Mucosa of rectum (tissue), 2 donors: ENCODE measurements around the gene DENND1A.

Experiments
- H3K27ac ChIP-seq, 2 donors: one replicate each; pipeline ENCODE4 v1.7.0; 2013; ENCODE audit warnings: inconsistent platforms in 2 of 2, low read depth in 2 of 2, low read length in 2 of 2
- H3K27me3 ChIP-seq, 2 donors: one replicate each; pipeline ENCODE4 v1.7.0; 2013; ENCODE audit warnings: low read length in 2 of 2; ENCODE audit not compliant: control insufficient read depth in 2 of 2, insufficient read depth in 2 of 2
- H3K36me3 ChIP-seq, 2 donors: one replicate each; pipeline ENCODE4 v1.7.0; 2013; ENCODE audit warnings: low read length in 2 of 2; ENCODE audit not compliant: control insufficient read depth in 2 of 2, insufficient read depth in 2 of 2
- H3K4me1 ChIP-seq, 2 donors: one replicate each; pipeline ENCODE4 v1.7.0; 2013; ENCODE audit warnings: low read length in 2 of 2, mild to moderate bottlenecking in 1 of 2; ENCODE audit not compliant: control insufficient read depth in 2 of 2, insufficient read depth in 2 of 2
- H3K4me3 ChIP-seq, 2 donors: one replicate each; pipeline ENCODE4 v1.7.0; 2013; ENCODE audit warnings: low read length in 2 of 2
- H3K9ac ChIP-seq, 2 donors: one replicate each; pipeline ENCODE4 v1.7.0; 2013; ENCODE audit warnings: low read length in 2 of 2, low read depth in 1 of 2, mild to moderate bottlenecking in 1 of 2
- H3K9me3 ChIP-seq, 2 donors: one replicate each; pipeline ENCODE4 v1.7.0; 2013; ENCODE audit warnings: low read length in 2 of 2; ENCODE audit not compliant: control insufficient read depth in 2 of 2
- donor health status: healthy.
- donor health status: Normal muscosa, but diverticular disease.

The DENND1A gene

GRCh38 chr9:123425836-123426365 is 504.0 kb downstream of the DENND1A start:
- Histone ChIP-seq H3K27me3 (no peaks in the 10 kb centered on the region), H3K27ac (no peak overlapping the region), H3K4me1 (no peaks in the 10 kb centered on the region), H3K9ac (no peak overlapping the region), H3K4me3 (no peak overlapping the region), H3K36me3 (peaks cover 4 to 14% of the 10 kb centered on the region in 2 donors), H3K9me3 (no peaks in the 10 kb centered on the region)

GRCh38 chr9:123425261-123425821 is 504.6 kb downstream of the DENND1A start:
- no peaks in the 10 kb centered on the region for H3K4me1 ChIP-seq
- H3K4me3 ChIP-seq = no peak overlapping the region
- H3K9me3 ChIP-seq = no peaks in the 10 kb centered on the region
- no peak overlapping the region for H3K27ac ChIP-seq
- peaks cover 4 to 10% of the 10 kb centered on the region in 2 donors for H3K36me3 ChIP-seq
- no peak overlapping the region for H3K9ac ChIP-seq
- no peaks in the 10 kb centered on the region for H3K27me3 ChIP-seq

- Histone ChIP-seq H3K36me3 (peaks cover 7 to 14% of the 10 kb centered on the region in 2 donors), H3K4me3 (no peak overlapping the region), H3K9me3 (no peaks in the 10 kb centered on the region), H3K4me1 (no peaks in the 10 kb centered on the region), H3K27ac (no peak overlapping the region), H3K9ac (no peak overlapping the region), H3K27me3 (no peaks in the 10 kb centered on the region)
These were observed 505.2 kb downstream of the DENND1A start for GRCh38 chr9:123424552-123425225.

- H3K36me3 ChIP-seq = peaks cover 9 to 18% of the 10 kb centered on the region in 2 donors
These were observed 505.8 kb downstream of the DENND1A start for GRCh38 chr9:123424131-123424530.

GRCh38 chr9:123423311-123423640 is 506.6 kb downstream of the DENND1A start:
- Histone ChIP-seq H3K9ac (no peak overlapping the region), H3K4me3 (no peak overlapping the region), H3K9me3 (no peaks in the 10 kb centered on the region)

More at GRCh38 chr9:123424131-123424530, 505.8 kb downstream of the DENND1A start:
- Histone ChIP-seq H3K27ac (no peak overlapping the region), H3K9ac (no peak overlapping the region), H3K4me3 (no peak overlapping the region), H3K4me1 (no peaks in the 10 kb centered on the region), H3K27me3 (no peaks in the 10 kb centered on the region), H3K9me3 (no peaks in the 10 kb centered on the region)

GRCh38 chr9:123422635-123423310 is 507.2 kb downstream of the DENND1A start:
- Histone ChIP-seq H3K9me3 (no peaks in the 10 kb centered on the region), H3K36me3 (peaks cover 9 to 21% of the 10 kb centered on the region in 2 donors), H3K27ac (no peak overlapping the region), H3K4me1 (no peaks in the 10 kb centered on the region), H3K4me3 (no peak overlapping the region), H3K27me3 (no peaks in the 10 kb centered on the region), H3K9ac (no peak overlapping the region)

More at GRCh38 chr9:123423311-123423640, 506.6 kb downstream of the DENND1A start:
- Histone ChIP-seq H3K27ac (no peak overlapping the region), H3K36me3 (peaks cover 9 to 21% of the 10 kb centered on the region in 2 donors), H3K4me1 (no peaks in the 10 kb centered on the region), H3K27me3 (no peaks in the 10 kb centered on the region)

- no peak overlapping the region for H3K9ac ChIP-seq
- no peaks in the 10 kb centered on the region for H3K27me3 ChIP-seq
- no peak overlapping the region for H3K27ac ChIP-seq
- H3K9me3 ChIP-seq = no peaks in the 10 kb centered on the region
- H3K4me1 ChIP-seq = no peaks in the 10 kb centered on the region
- no peak overlapping the region for H3K4me3 ChIP-seq
- peaks cover 9 to 21% of the 10 kb centered on the region in 2 donors for H3K36me3 ChIP-seq
These were observed 508.0 kb downstream of the DENND1A start for GRCh38 chr9:123421801-123422455.

- H3K27me3 ChIP-seq = no peaks in the 10 kb centered on the region
- H3K4me1 ChIP-seq = no peaks in the 10 kb centered on the region
- no peak overlapping the region for H3K9ac ChIP-seq
- H3K27ac ChIP-seq = no peak overlapping the region
- H3K36me3 ChIP-seq = peaks cover 11 to 21% of the 10 kb centered on the region in 2 donors
- no peaks in the 10 kb centered on the region for H3K9me3 ChIP-seq
- no peak overlapping the region for H3K4me3 ChIP-seq
These were observed 508.7 kb downstream of the DENND1A start for GRCh38 chr9:123421186-123421585.

- Histone ChIP-seq H3K27me3 (no peaks in the 10 kb centered on the region), H3K4me3 (no peak overlapping the region), H3K9ac (no peak overlapping the region), H3K27ac (no peak overlapping the region), H3K36me3 (peaks cover 12 to 21% of the 10 kb centered on the region in 2 donors), H3K4me1 (no peaks in the 10 kb centered on the region), H3K9me3 (no peaks in the 10 kb centered on the region)
These were observed 509.3 kb downstream of the DENND1A start for GRCh38 chr9:123420592-123421111.
